GM06990 (cell line): Measurements from ENCODE around the gene TMEM8B.

Experiments used
- DNase-seq: peaks from one replicate; pipeline ENCODE4 v3.0.0-alpha.2; 2011; ENCODE audit not compliant: insufficient read length; ENCODE audit errors: extremely low read depth
- H3K27me3 ChIP-seq: replicated peaks from 2 replicates; pipeline ENCODE4 v1.6.0; 2011; ENCODE audit warnings: low read length; ENCODE audit not compliant: control insufficient read depth, insufficient read depth
- H3K36me3 ChIP-seq: 2 replicates; pipeline ENCODE4 v1.5.1; 2011; ENCODE audit warnings: low read length; ENCODE audit not compliant: control insufficient read depth, insufficient read depth
- H3K4me3 ChIP-seq: replicated peaks from 2 replicates; pipeline ENCODE4 v1.5.1; 2011; ENCODE audit warnings: low read depth, mild to moderate bottlenecking, control low read depth, low read length
- CTCF ChIP-seq: IDR thresholded peaks from 2 replicates; pipeline ENCODE4 v1.5.1; 2011; ENCODE audit warnings: low read length, control low read depth, mild to moderate bottlenecking, inconsistent platforms; ENCODE audit not compliant: insufficient read depth, poor library complexity, severe bottlenecking

The TMEM8B gene

GRCh38 chr9:35795695-35796094 is 33.3 kb upstream of the TMEM8B start:
- DNase-seq: no peak

GRCh38 chr9:35797311-35798109 is 31.5 kb upstream of the TMEM8B start:
- Histone ChIP-seq H3K4me3 (no peak overlapping the region), H3K27me3 (no peaks in the 10 kb centered on the region), H3K36me3 (peaks cover 7% of the 10 kb centered on the region)
- no peak for DNase-seq
- no peak for TF ChIP-seq CTCF

More at GRCh38 chr9:35795695-35796094, 33.3 kb upstream of the TMEM8B start:
- no peak overlapping the region for H3K4me3 ChIP-seq
- no peak for TF ChIP-seq CTCF
- peaks cover 7% of the 10 kb centered on the region for H3K36me3 ChIP-seq
- no peaks in the 10 kb centered on the region for H3K27me3 ChIP-seq

- Histone ChIP-seq H3K36me3 (peaks cover 3% of the 10 kb centered on the region), H3K4me3 (no peak overlapping the region), H3K27me3 (no peaks in the 10 kb centered on the region)
- no peak for DNase-seq
- TF ChIP-seq CTCF: no peak
These were observed 30.2 kb upstream of the TMEM8B start for GRCh38 chr9:35798658-35799374.

GRCh38 chr9:35800530-35800929 is 28.5 kb upstream of the TMEM8B start:
- no peak for TF ChIP-seq CTCF
- Histone ChIP-seq H3K36me3 (peaks cover 3% of the 10 kb centered on the region), H3K4me3 (no peak overlapping the region), H3K27me3 (no peaks in the 10 kb centered on the region)
- no peak for DNase-seq

GRCh38 chr9:35801328-35802128 is 27.5 kb upstream of the TMEM8B start:
- no peak overlapping the region for H3K4me3 ChIP-seq
- no peak for DNase-seq
- H3K27me3 ChIP-seq: no peaks in the 10 kb centered on the region
- peaks cover 11% of the 10 kb centered on the region for H3K36me3 ChIP-seq
- no peak for TF ChIP-seq CTCF
